Mesenteric fat pad (tissue), 1 donor: Measurements from ENCODE around the gene OR11H6. TPM values are rescaled to one million over a fixed set of nuclear protein-coding genes. Genes with fewer than 3 reads are reported as not detected.
"Not testable (repeated sequence)": the region's sequence is repeated elsewhere in the genome, so short reads cannot be mapped to it uniquely, and the experiment has no call there.

Experiments used
- DNase-seq: peaks from one replicate; pipeline ENCODE4 v3.0.0-alpha.2; 2020; ENCODE audit warnings: low spot score
- total RNA-seq: library from RNA; stranded (reverse); fragmentation: NEBNext Ultra II Directional; extraction: Animal tissue kit (Norgen Biotek cat#: 25700); gene quantifications from one replicate; pipeline ENCODE4 v1.2.1, GENCODE V29; 2021
- donor health status: DM: yes; HTN: yes; CAD: no.

The OR11H6 gene
- total RNA-seq, 1 donor from 2014 or later, result not detected

DNA sequence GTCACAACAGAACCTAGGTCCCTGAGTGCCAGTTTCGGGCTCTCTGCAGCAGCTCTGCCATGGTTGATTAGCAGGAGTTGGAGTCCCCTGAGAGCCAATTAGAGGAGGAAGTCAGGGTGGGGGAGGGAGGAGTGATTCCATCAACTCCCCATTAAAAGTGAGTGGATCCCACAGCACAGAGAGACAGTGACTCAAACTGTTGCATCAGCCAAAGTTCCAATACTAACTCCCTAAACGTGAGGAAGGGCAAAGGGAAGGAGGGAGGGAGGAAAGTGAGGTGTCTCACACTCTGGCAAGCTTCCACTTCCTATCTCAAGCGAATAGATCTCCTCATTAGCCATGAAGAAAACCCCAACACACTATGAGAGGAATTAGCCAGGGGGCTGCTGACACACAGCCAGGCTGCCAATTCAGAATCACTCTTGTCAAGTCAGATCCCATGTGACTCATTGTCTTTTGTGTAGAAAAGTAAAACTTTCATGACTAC lies 39.2 kb downstream of the OR11H6 start:
- DNase-seq, result no peak

DNA sequence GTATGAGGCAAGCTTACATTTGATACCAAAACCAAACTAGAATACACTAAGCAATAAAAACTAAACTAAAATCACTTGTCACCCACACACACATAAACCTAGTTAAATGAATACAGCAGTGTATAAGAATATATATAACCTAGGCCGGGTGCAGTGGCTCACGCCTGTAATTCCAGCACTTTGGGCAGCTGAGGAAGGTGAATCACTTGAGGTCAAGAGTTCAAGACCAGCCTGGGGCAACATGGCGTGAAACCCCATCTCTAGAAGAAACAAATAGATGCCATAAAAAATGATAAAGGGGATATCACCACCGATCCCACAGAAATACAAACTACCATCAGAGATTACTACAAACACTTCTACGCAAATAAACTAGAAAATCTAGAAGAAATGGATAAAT lies 40.9 kb downstream of the OR11H6 start:
- not testable (repeated sequence) for DNase-seq

DNA sequence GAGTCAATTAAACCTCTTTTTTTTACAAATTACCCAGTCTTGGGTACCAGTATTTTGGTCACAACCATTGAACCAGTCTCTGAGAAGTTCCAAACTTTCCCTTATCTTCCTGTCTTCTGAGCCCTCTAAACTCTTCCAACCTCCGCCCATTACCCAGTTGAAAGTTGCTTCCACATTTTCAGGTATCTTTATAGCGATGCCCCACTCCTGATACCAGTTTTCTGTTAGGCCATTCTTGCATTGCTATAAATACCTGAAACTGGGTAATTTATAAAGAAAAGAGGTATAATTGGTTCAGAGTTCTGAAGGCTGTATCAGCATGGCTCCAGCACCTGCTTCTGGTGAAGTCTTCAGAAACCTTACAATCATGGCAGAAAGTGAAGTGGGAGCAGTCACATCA lies 50.6 kb downstream of the OR11H6 start:
- DNase-seq, result no peak

Other genes starting within 250 kb of the OR11H6 start
- not detected for gene OR4K15, start 248.1 kb upstream of the OR11H6 start, total RNA-seq
- not detected for gene OR4Q2, start 221.5 kb upstream of the OR11H6 start, total RNA-seq
- gene OR4K14, start 204.4 kb upstream of the OR11H6 start, total RNA-seq, result not detected
- not detected for gene OR4K13, start 187.7 kb upstream of the OR11H6 start, total RNA-seq
- gene OR4L1, start 163.7 kb upstream of the OR11H6 start, total RNA-seq, result not detected
- not detected for gene OR4K17, start 113.0 kb upstream of the OR11H6 start, total RNA-seq
- not detected for gene OR4N5, start 84.9 kb upstream of the OR11H6 start, total RNA-seq
- not detected for gene OR11G2, start 32.8 kb upstream of the OR11H6 start, total RNA-seq
- gene OR11H7, start 5.3 kb downstream of the OR11H6 start, total RNA-seq, result not detected
- not detected for gene OR11H4, start 15.6 kb downstream of the OR11H6 start, total RNA-seq
- gene TTC5, start 82.2 kb downstream of the OR11H6 start, total RNA-seq, result 11.1 TPM
- 22.1 TPM for gene CCNB1IP1, start 109.6 kb downstream of the OR11H6 start, total RNA-seq
- gene PARP2, start 119.9 kb downstream of the OR11H6 start, total RNA-seq, result 9.8 TPM
- 37.1 TPM for gene TEP1, start 189.8 kb downstream of the OR11H6 start, total RNA-seq
- gene KLHL33, start 212.5 kb downstream of the OR11H6 start, total RNA-seq, result 0.35 TPM
- 23.3 TPM for gene OSGEP, start 231.1 kb downstream of the OR11H6 start, total RNA-seq
- gene APEX1, start 231.5 kb downstream of the OR11H6 start, total RNA-seq, result 118 TPM
- gene PIP4P1, start 237.7 kb downstream of the OR11H6 start, total RNA-seq, result 28.0 TPM
- gene PNP, start 245.7 kb downstream of the OR11H6 start, total RNA-seq, result 69.1 TPM